K562 (cell line): ENCODE data around the gene MAD1L1. TPM values are rescaled to one million over a fixed set of nuclear protein-coding genes. Genes with fewer than 3 reads are reported as not detected.
A peak's percentile ranks its signal among the peaks of the same experiment; 100 is the strongest.

ENCODE experiments used
- ATAC-seq: fragments of 200-7000 bp; cut with Tn5 transposase; 3 replicates; pipeline ENCODE4 v1.9.1; 2020; ENCODE audit warnings: moderate library complexity
- BruUV-seq: library from RNA; stranded (reverse); fragments of 400-500 nt; replicated peaks from 2 replicates; lab custom pipeline; 2021; lab: Mats Ljungman, UMichigan
- CTCF ChIA-PET: fragments of 300-600 bp; formaldehyde crosslinking; extraction: SDS; loops from one replicate; lab custom pipeline; 2021; ENCODE audit warnings: low intra/inter-chr PET ratio; lab: Yijun Ruan, JAX
- POLR2A ChIA-PET: fragments of 300-600, 350-650 bp; sonication (Branson Sonifier 250); formaldehyde crosslinking; extraction: SDS; loops from one replicate; lab custom pipeline; 2021; ENCODE audit warnings: antibody characterized with exemption, inconsistent platforms; lab: Yijun Ruan, JAX
- DNase-seq, 4 experiments: peaks; one replicate each; pipeline versions ENCODE4 v3.0.0 to v3.0.0-alpha.2; 2011 to 2018; ENCODE audit warnings: low spot score in 3 of 4, mixed read lengths in 3 of 4; ENCODE audit errors: extremely low read depth in 1 of 4
- FAIRE-seq: peaks from 2 replicates; lab custom pipeline; 2011; peaks lifted over from hg19 to GRCh38; lab: Jason Lieb, UNC
- H2AFZ ChIP-seq: 2 replicates; pipeline ENCODE4 v1.6.0; 2011; ENCODE audit warnings: low read depth, low read length, control low read depth, inconsistent platforms
- H3K27ac ChIP-seq: fragments of 200-600 bp; 3 replicates; pipeline ENCODE4 v1.8.0; 2011; ENCODE audit warnings: low read depth, mild to moderate bottlenecking, control low read depth, inconsistent platforms, low read length, moderate library complexity, mixed read lengths; ENCODE audit errors: extremely low read depth
- H3K27me3 ChIP-seq, 2 experiments: fragments of 300-600 bp in 1 of 2; 2 replicates in 1 of 2; 3 replicates in 1 of 2; pipeline versions ENCODE4 v1.6.0 to v1.8.0; 2011; ENCODE audit warnings: inconsistent platforms in 2 of 2, low read length in 2 of 2, mild to moderate bottlenecking in 1 of 2, mixed read lengths in 1 of 2, moderate library complexity in 1 of 2; ENCODE audit not compliant: control insufficient read depth in 2 of 2, insufficient read depth in 2 of 2
- H3K36me3 ChIP-seq: fragments of 300-600 bp; 3 replicates; pipeline ENCODE4 v1.8.0; 2011; ENCODE audit warnings: mild to moderate bottlenecking, low read length, inconsistent platforms; ENCODE audit not compliant: control insufficient read depth, insufficient read depth
- H3K4me1 ChIP-seq, 2 experiments: fragments of 200-600 bp in 1 of 2; replicated peaks in 1 of 2; 2 replicates in 1 of 2; 3 replicates in 1 of 2; pipeline versions ENCODE4 v1.5.1 to v1.8.0; 2011; ENCODE audit warnings: inconsistent platforms in 2 of 2, low read length in 2 of 2, mild to moderate bottlenecking in 1 of 2, mixed read lengths in 1 of 2, moderate library complexity in 1 of 2; ENCODE audit not compliant: control insufficient read depth in 2 of 2, insufficient read depth in 2 of 2
- H3K4me2 ChIP-seq: 2 replicates; pipeline ENCODE4 v1.6.1; 2011; ENCODE audit warnings: low read length, control low read depth, inconsistent platforms, mixed read lengths; ENCODE audit not compliant: insufficient read depth
- H3K4me3 ChIP-seq: fragments of 200-600 bp; sonication (generic), shearing (Covaris generic); 2 replicates; pipeline ENCODE4 v1.5.1; 2016; ENCODE audit warnings: control low read depth, inconsistent platforms
- H3K79me2 ChIP-seq: fragments of 200-600 bp; 3 replicates; pipeline ENCODE4 v1.8.0; 2011; ENCODE audit warnings: low read length, inconsistent platforms; ENCODE audit not compliant: control insufficient read depth, insufficient read depth
- H3K9ac ChIP-seq, 2 experiments: 2 replicates each; pipeline versions ENCODE4 v1.6.0 to v1.6.1; 2011; ENCODE audit warnings: low read depth in 2 of 2, low read length in 2 of 2, control low read depth in 1 of 2, inconsistent platforms in 1 of 2, mild to moderate bottlenecking in 1 of 2, mixed read lengths in 1 of 2; ENCODE audit not compliant: insufficient read depth in 1 of 2
- H3K9me1 ChIP-seq: one replicate; pipeline ENCODE4 v1.6.0; 2011; ENCODE audit warnings: inconsistent platforms, mild to moderate bottlenecking, low read length, moderate library complexity; ENCODE audit not compliant: control insufficient read depth, insufficient read depth
- H3K9me3 ChIP-seq: replicated peaks from 2 replicates; pipeline ENCODE4 v1.5.1; 2011; ENCODE audit warnings: low read depth, low read length, inconsistent platforms; ENCODE audit not compliant: control insufficient read depth, insufficient read depth
- H4K20me1 ChIP-seq: replicated peaks from 2 replicates; pipeline ENCODE4 v1.6.1; 2011; ENCODE audit warnings: low read length, inconsistent platforms, mixed read lengths; ENCODE audit not compliant: control insufficient read depth, insufficient read depth
- GABPA ChIP-seq: fragments of 200-800 bp; sonication (Bioruptor generic); conservative IDR thresholded peaks from 2 replicates; pipeline ENCODE4 v1.6.1; 2016; ENCODE audit warnings: low read depth, missing genetic modification characterization, missing compliant biosample characterization
- MTA2 ChIP-seq: fragments of 450-650 bp; IDR thresholded peaks from 2 replicates; pipeline ENCODE4 v1.6.1; 2016; ENCODE audit warnings: low read depth
- OTX1 ChIP-seq: fragments of 450-650 bp; formaldehyde crosslinking; IDR thresholded peaks from 2 replicates; pipeline ENCODE4 v1.4.0; 2022; ENCODE audit warnings: mild to moderate bottlenecking
- PRDM10 ChIP-seq: fragments of 450-650 bp; IDR thresholded peaks from 2 replicates; pipeline ENCODE4 v1.6.1; 2018; ENCODE audit not compliant: partially characterized antibody
- SOX6 ChIP-seq: fragments of 450-650 bp; IDR thresholded peaks from 2 replicates; pipeline ENCODE4 v1.6.1; 2014; ENCODE audit warnings: mild to moderate bottlenecking
- ZNF134 ChIP-seq: fragments of 250-450 bp; sonication (Bioruptor Pico); conservative IDR thresholded peaks from 2 replicates; pipeline ENCODE4 v1.4.0; 2020
- ZNF395 ChIP-seq: fragments of 200-800 bp; sonication (Bioruptor generic); IDR thresholded peaks from 2 replicates; pipeline ENCODE4 v1.6.1; 2017; ENCODE audit warnings: missing genetic modification characterization, missing compliant biosample characterization
- ZNF696 ChIP-seq: fragments of 250-450 bp; sonication (Bioruptor Pico); conservative IDR thresholded peaks from 2 replicates; pipeline ENCODE4 v1.4.0; 2020; ENCODE audit warnings: mild to moderate bottlenecking, moderate library complexity
- ZNF778 ChIP-seq: fragments of 450-650 bp; formaldehyde crosslinking; IDR thresholded peaks from 2 replicates; pipeline ENCODE4 v1.4.0; 2020; ENCODE audit warnings: mild to moderate bottlenecking, moderate library complexity
- WGBS: fragments of 100-300 bp; shearing (Covaris generic); methylation state at CpG from one replicate; pipeline ENCODE4 v1.1.6; 2016; ENCODE audit warnings: low coverage, mixed read lengths; ENCODE audit not compliant: insufficient coverage; ENCODE audit errors: missing lambda C conversion rate; 5-methylcytosine and 5-hydroxymethylcytosine counted together
- in situ Hi-C: fragments of 300-500 bp; cut with MboI; formaldehyde crosslinking; loops from 4 replicates; pipeline ENCODE4 v1.15.0; 2018; ENCODE audit warnings: inconsistent platforms, mixed read lengths
- intact Hi-C: fragments of 100-400 bp; cut with micrococcal nuclease; formaldehyde crosslinking; loops from 2 replicates; pipeline ENCODE4 v1.14.2; 2022
- polyA plus RNA-seq, 8 experiments: library from polyadenylated mRNA; depleted of rRNA in 4 of 8; stranded (reverse) in 5 of 8; unstranded in 3 of 8; fragments of >200 nt; fragmentation: Nextera tagmentation in 2 of 8; fragmentation: Illumina TruSeq in 1 of 8; extraction: Ambion mirVana in 2 of 8; extraction: Trizol in 1 of 8; gene quantifications; 2 replicates each; pipeline versions ENCODE4 v1.2.1 to v1.2.3, GENCODE V29; 2011 to 2014; ENCODE audit warnings: inconsistent platforms in 1 of 8, missing spikeins in 1 of 8
- total RNA-seq, 7 experiments: library from RNA; depleted of rRNA in 6 of 7; stranded (reverse); fragments of >200 nt in 6 of 7; fragmentation: Illumina TruSeq in 2 of 7; extraction: Trizol in 2 of 7; gene quantifications; 2 replicates each; pipeline versions ENCODE4 v1.2.1 to v1.2.3, GENCODE V29; 2011 to 2021; ENCODE audit warnings: low replicate concordance in 1 of 7

The MAD1L1 gene
- total and polyA plus RNA-seq, 9 of the 15 experiments (the other 6 are each of a cell fraction or from before 2014, with no cell fraction given): 1.7 to 89.7 (median 18.0) TPM

GRCh38 chr7:1775389-1775788, 457.4 kb downstream of the MAD1L1 start (continued):
- TF ChIP-seq MTA2: peak; percentile 12; the same call in 1 of the 2 replicates
- no peak for TF ChIP-seq ZNF134 (CRISPR knock-in tag)

GRCh38 chr7:1770331-1770730, 462.4 kb downstream of the MAD1L1 start:
- Histone ChIP-seq H4K20me1 (no peaks in the 10 kb centered on the region), H3K4me3 (no peak overlapping the region), H3K36me3 (no peaks in the 10 kb centered on the region), H2AFZ (no peak overlapping the region), H3K79me2 (no peaks in the 10 kb centered on the region), H3K9me1 (no peaks in the 10 kb centered on the region), H3K9ac (no peak overlapping the region), H3K9me3 (no peaks in the 10 kb centered on the region; the same call in 1 of the 2 replicates), H3K4me1 (no peaks in the 10 kb centered on the region), H3K27ac (no peak overlapping the region), H3K27me3 (peaks cover 11 to 43% of the 10 kb centered on the region in 2 experiments), H3K4me2 (no peak overlapping the region)
- DNase-seq (no peak), ATAC-seq (no peak), FAIRE-seq (no peak)
- TF ChIP-seq PRDM10 (peak; percentile 69), GABPA (tag) (no peak), ZNF696 (no peak), OTX1 (no peak), SOX6 (no peak), ZNF395 (CRISPR knock-in tag) (no peak), ZNF778 (CRISPR knock-in tag) (no peak)
- in situ Hi-C loops (no loop called here), intact Hi-C loops (no loop called here)
- ChIA-PET POLR2A (interaction anchor here (0.7 kb wide), 1 partner anchor 63 kb away, joined by 3 read pairs; no protein-coding TSS in a partner anchor), CTCF (no interaction called here)
- no TSS peak for BruUV-seq
- WGBS: 10% methylated on average over 6 of the region's 6 CpGs
